Activated T-cell treated with anti-CD3 and anti-CD28 coated beads, Interleukin-2, amount 50 U/mL, for 72 hours (primary cell): ENCODE data around the gene KLHL10. TPM values are rescaled to one million over a fixed set of nuclear protein-coding genes. Genes with fewer than 3 reads are reported as not detected.
"Not testable (repeated sequence)": the region's sequence is repeated elsewhere in the genome, so short reads cannot be mapped to it uniquely, and the experiment has no call there.

Experiments used
- ATAC-seq, 2 donors: fragments of 150-1000 bp; cut with Tn5 transposase; replicated peaks in 1 of 2; 2 replicates each; pipeline ENCODE4 v1.10.0; 2021; ENCODE audit warnings: moderate library complexity in 2 of 2, mild to moderate bottlenecking in 1 of 2
- DNase-seq, 2 donors: peaks; one replicate each; pipeline ENCODE4 v3.0.0; 2021 to 2022; ENCODE audit warnings: mixed read lengths in 1 of 2
- H3K27ac Mint-ChIP-seq: one replicate; pipeline ENCODE4 v1.8.0; 2022; ENCODE audit warnings: mild to moderate bottlenecking, moderate library complexity, mixed read lengths
- H3K27me3 Mint-ChIP-seq: one replicate; pipeline ENCODE4 v1.8.0; 2022; ENCODE audit warnings: low read depth, mixed read lengths
- H3K36me3 Mint-ChIP-seq, 2 donors: one replicate each; pipeline ENCODE4 v1.8.0; 2022; ENCODE audit warnings: mixed read lengths in 2 of 2, mild to moderate bottlenecking in 1 of 2; ENCODE audit not compliant: insufficient read depth in 2 of 2
- H3K4me1 Mint-ChIP-seq: one replicate; pipeline ENCODE4 v1.8.0; 2022; ENCODE audit warnings: low read depth, mixed read lengths
- H3K4me3 Mint-ChIP-seq, 2 donors: one replicate each; pipeline ENCODE4 v1.8.0; 2022; ENCODE audit warnings: mild to moderate bottlenecking in 2 of 2, mixed read lengths in 2 of 2, moderate library complexity in 2 of 2
- H3K9me3 Mint-ChIP-seq, 2 donors: one replicate each; pipeline ENCODE4 v1.8.0; 2022; ENCODE audit warnings: mixed read lengths in 2 of 2
- total RNA-seq, 2 donors: library from RNA; stranded (reverse); gene quantifications; one replicate each; pipeline ENCODE4 v1.2.3, GENCODE V29; 2022

The KLHL10 gene
- total RNA-seq, 2 donors from 2014 or later = 0.36 TPM; not detected in 1

GRCh38 chr17:41848788-41849187 is 11.2 kb downstream of the KLHL10 start:
- Mint-ChIP-seq H3K4me3 (no peak overlapping the region), H3K9me3 (no peaks in the 10 kb centered on the region)
- no peak for DNase-seq

DNA sequence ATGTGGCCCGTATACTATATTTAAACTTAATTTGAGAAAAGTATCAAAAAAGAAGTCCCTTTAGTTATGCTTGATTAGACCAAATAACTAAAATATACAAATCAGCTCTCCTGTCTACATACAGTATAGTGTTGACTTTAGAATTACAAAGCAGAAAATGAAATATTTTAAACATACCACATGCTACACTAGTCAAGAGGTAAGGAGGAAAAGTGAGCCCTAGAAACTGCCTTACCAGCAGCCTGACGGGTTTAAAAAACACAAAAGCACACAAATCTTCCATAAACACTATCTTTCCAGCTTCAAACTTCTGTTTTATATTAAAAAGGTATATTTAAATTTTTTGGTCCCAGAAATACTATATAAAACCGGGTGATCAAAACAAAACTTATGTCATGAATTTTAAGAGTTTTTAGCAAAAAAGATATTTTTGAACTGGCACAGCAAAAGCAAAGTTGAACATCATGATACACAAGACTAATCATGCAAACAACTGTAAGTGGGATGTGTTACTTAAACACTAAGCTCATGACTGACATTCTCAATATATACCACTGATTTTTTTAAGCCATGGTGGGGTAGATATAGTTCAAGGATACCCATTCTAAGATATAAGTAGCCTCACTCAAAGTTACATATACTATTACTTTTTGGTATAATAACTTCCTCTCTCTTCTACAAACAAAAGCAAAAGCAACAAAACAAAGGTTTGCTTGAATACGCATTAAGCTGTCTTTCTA is 11.8 kb downstream of the KLHL10 start:
- no peak overlapping the region for H3K27ac Mint-ChIP-seq
- no peaks in the 10 kb centered on the region for H3K9me3 Mint-ChIP-seq
- no peaks in the 10 kb centered on the region for H3K27me3 Mint-ChIP-seq
- ATAC-seq (no peak), DNase-seq (no peak)
- peaks cover 2 to 6% of the 10 kb centered on the region in 2 donors for H3K36me3 Mint-ChIP-seq
- H3K4me3 Mint-ChIP-seq = no peak overlapping the region
- peaks cover 42% of the 10 kb centered on the region for H3K4me1 Mint-ChIP-seq

More at GRCh38 chr17:41848788-41849187, 11.2 kb downstream of the KLHL10 start:
- H3K36me3 Mint-ChIP-seq = peaks cover 2 to 5% of the 10 kb centered on the region in 2 donors
- peaks cover 41% of the 10 kb centered on the region for H3K4me1 Mint-ChIP-seq
- no peak overlapping the region for H3K27ac Mint-ChIP-seq
- H3K27me3 Mint-ChIP-seq = no peaks in the 10 kb centered on the region
- ATAC-seq = no peak

DNA sequence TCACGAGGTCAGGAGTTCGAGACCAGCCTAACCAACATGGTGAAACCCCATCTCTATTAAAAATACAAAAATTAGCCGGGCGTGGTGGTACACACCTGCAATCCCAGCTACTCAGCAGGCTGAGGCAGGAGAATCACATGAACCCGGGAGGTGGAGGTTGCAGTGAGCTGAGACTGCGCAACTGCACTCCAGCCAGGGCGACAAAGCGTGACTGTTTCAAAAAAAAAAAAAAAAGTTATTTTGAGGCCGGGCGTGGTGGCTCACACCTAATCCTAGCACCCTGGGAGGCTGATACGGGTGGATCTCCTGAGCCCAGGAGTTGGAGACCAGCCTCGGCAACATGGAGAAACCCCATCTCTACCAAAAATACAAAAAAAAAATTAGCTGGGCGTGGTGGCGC is 13.8 kb downstream of the KLHL10 start:
- not testable (repeated sequence) for DNase-seq, ATAC-seq, H3K36me3 Mint-ChIP-seq, H3K4me3 Mint-ChIP-seq, H3K27me3 Mint-ChIP-seq, H3K9me3 Mint-ChIP-seq, H3K27ac Mint-ChIP-seq
- H3K4me1 Mint-ChIP-seq = peaks cover 42% of the 10 kb centered on the region

GRCh38 chr17:41860254-41860931 is 22.8 kb downstream of the KLHL10 start:
- Mint-ChIP-seq H3K4me1 (peaks cover 21% of the 10 kb centered on the region), H3K27ac (peak overlapping the region; percentile 14), H3K36me3 (no peaks in the 10 kb centered on the region), H3K9me3 (no peaks in the 10 kb centered on the region), H3K4me3 (peak overlapping the region in 1 of 2 donors; percentile 20), H3K27me3 (no peaks in the 10 kb centered on the region)
- ATAC-seq = no peak
- DNase-seq = no peak

GRCh38 chr17:41863074-41863848 is 25.6 kb downstream of the KLHL10 start:
- no peak overlapping the region for H3K27ac Mint-ChIP-seq
- peaks cover 0 to 5% of the 10 kb centered on the region in 2 donors for H3K36me3 Mint-ChIP-seq
- DNase-seq (peak; percentile 54 to 58), ATAC-seq (peak; percentile 44 to 46)
- H3K4me3 Mint-ChIP-seq = no peak overlapping the region
- peaks cover 28% of the 10 kb centered on the region for H3K4me1 Mint-ChIP-seq
- no peaks in the 10 kb centered on the region for H3K27me3 Mint-ChIP-seq
- H3K9me3 Mint-ChIP-seq = no peaks in the 10 kb centered on the region

DNA sequence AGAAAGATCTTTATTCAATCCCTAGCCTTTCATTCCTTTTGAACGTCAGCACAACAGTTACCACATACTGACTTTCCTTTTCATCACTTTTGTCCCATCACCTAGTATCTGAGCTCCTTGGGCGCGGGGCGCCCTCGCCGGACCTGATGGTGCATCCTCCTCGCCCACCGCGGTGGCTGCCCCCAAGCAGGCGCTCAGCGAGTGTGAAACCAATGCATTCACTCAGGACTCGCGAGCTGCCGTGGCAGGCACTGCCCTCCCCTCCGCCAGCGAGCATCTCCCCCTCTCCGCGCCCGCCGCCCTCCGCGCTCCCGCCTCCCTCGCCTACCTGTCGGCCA is 26.8 kb downstream of the KLHL10 start:
- no peaks in the 10 kb centered on the region for H3K27me3 Mint-ChIP-seq
- H3K4me3 Mint-ChIP-seq = no peak overlapping the region
- no peak overlapping the region for H3K27ac Mint-ChIP-seq
- no peaks in the 10 kb centered on the region for H3K9me3 Mint-ChIP-seq
- DNase-seq = no peak
- ATAC-seq = no peak
- peaks cover 0 to 5% of the 10 kb centered on the region in 2 donors for H3K36me3 Mint-ChIP-seq
- peaks cover 35% of the 10 kb centered on the region for H3K4me1 Mint-ChIP-seq

- H3K9me3 Mint-ChIP-seq = no peaks in the 10 kb centered on the region
- peak within 1 kb of the TSS; percentile 62 for H3K27ac Mint-ChIP-seq
- peaks cover 41% of the 10 kb centered on the region for H3K4me1 Mint-ChIP-seq
- H3K4me3 Mint-ChIP-seq = no peak within 1 kb of the TSS
- peaks cover 0 to 5% of the 10 kb centered on the region in 2 donors for H3K36me3 Mint-ChIP-seq
- peak; percentile 88 to 91 for ATAC-seq
- H3K27me3 Mint-ChIP-seq = no peaks in the 10 kb centered on the region
- peak; percentile 91 to 92 for DNase-seq
Observed at GRCh38 chr17:41864836-41865595, 27.4 kb downstream of the KLHL10 start, which contains the start of gene KLHL11. Gene KLHL11, minus strand, starts transcription at chr17:41865423. Its CDS starts 53 bp downstream, at chr17:41865370.

DNA sequence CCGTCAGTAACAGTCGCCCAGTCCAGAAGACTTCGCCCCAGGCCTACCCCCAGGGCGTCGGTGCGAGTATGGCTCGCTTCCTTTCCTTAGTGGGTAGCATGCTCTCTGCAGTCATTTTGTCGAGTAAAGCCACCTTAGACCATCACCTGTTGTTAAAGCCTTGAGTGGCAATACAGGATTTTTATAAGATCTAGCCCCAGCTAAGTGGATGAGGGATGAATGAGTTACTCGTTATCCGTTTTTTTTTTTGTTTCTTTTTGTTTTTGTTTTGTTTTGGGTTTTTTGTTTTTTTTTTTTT is 27.9 kb downstream of the KLHL10 start:
- Mint-ChIP-seq H3K4me3 (no peak overlapping the region), H3K36me3 (peaks cover 0 to 5% of the 10 kb centered on the region in 2 donors), H3K9me3 (no peaks in the 10 kb centered on the region), H3K27ac (peak overlapping the region; percentile 62), H3K4me1 (peaks cover 44% of the 10 kb centered on the region), H3K27me3 (no peaks in the 10 kb centered on the region)
- DNase-seq = no peak
- no peak for ATAC-seq

- H3K4me3 Mint-ChIP-seq = peak overlapping the region; percentile 52 to 66
- peaks cover 3 to 18% of the 10 kb centered on the region in 2 donors for H3K36me3 Mint-ChIP-seq
- H3K27me3 Mint-ChIP-seq = no peaks in the 10 kb centered on the region
- peaks cover 42% of the 10 kb centered on the region for H3K4me1 Mint-ChIP-seq
- DNase-seq (no peak), ATAC-seq (peak; percentile 1 to 11)
- H3K27ac Mint-ChIP-seq = peak overlapping the region; percentile 87
- H3K9me3 Mint-ChIP-seq = no peaks in the 10 kb centered on the region
Observed at GRCh38 chr17:41868568-41868967, 30.9 kb downstream of the KLHL10 start.

DNA sequence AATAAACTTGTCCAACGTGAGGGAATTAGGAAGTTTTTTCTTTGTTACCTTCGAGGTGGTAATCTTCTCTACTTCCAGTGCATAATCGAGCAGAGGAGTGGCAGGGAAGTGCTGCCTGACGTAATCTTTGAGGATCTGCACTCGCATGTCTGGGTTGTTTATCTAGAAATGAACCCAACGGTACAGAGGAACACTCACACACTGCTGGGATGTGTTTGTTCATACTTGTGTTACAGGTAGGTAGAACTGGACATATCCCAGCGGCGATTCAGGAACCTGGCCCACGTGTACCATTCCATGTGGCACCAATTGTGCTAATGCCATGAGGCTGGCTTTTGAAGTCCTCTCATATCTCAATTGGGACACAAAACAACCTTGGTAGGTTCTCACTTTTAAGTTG is 31.8 kb downstream of the KLHL10 start:
- DNase-seq (no peak), ATAC-seq (no peak)
- H3K36me3 Mint-ChIP-seq = peaks cover 3 to 18% of the 10 kb centered on the region in 2 donors
- H3K9me3 Mint-ChIP-seq = no peaks in the 10 kb centered on the region
- H3K27me3 Mint-ChIP-seq = no peaks in the 10 kb centered on the region
- H3K27ac Mint-ChIP-seq = peak overlapping the region; percentile 87
- peaks cover 42% of the 10 kb centered on the region for H3K4me1 Mint-ChIP-seq
- peak overlapping the region; percentile 32 to 66 for H3K4me3 Mint-ChIP-seq

DNA sequence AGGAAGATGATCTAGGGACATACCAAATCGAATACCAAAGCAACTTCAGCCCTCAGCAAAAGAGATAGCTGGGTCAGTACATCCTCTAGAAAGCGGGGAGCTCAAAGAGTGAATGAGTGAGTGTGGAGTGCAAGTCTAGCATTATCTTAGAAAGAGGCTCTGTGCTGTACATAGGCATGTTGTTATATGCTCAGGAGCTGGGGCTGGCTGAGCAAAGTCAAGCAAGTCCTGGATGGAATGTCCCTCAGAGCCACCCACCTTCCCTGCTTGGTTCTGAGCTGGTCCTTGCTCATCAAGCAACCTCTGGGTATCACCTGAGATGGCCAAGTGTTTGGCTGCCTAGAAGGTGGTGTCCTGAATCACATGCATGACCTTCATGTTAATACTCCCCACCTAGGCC is 32.5 kb downstream of the KLHL10 start:
- no peak for ATAC-seq
- Mint-ChIP-seq H3K4me3 (peak overlapping the region in 1 of 2 donors; percentile 66), H3K36me3 (peaks cover 3 to 20% of the 10 kb centered on the region in 2 donors), H3K4me1 (peaks cover 42% of the 10 kb centered on the region), H3K9me3 (no peaks in the 10 kb centered on the region), H3K27me3 (no peaks in the 10 kb centered on the region), H3K27ac (peak overlapping the region; percentile 87)
- DNase-seq = no peak

DNA sequence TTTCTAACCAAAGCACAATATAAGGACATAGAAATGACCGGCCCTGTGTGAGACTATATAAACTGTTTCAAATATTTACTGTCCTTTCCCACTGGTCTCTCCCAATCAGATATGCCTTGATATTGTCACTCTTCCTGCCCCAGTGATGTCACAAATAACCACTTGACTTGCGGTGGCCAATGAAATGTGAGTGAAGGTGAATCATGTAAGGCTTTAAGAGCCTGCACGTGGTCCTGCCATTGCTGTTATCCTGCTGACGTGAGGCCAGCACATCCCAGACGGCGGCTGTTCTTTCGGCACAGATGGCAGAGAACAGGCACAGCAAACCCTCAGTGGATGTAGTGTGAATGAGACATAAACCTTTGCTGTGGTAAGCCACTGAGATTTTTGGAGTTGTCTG is 33.0 kb downstream of the KLHL10 start:
- Mint-ChIP-seq H3K36me3 (peaks cover 3 to 20% of the 10 kb centered on the region in 2 donors), H3K4me1 (peaks cover 39% of the 10 kb centered on the region)
- ATAC-seq = peak in 1 of 2 donors; percentile 17

More for the DNA sequence above, 33.0 kb downstream of the KLHL10 start:
- DNase-seq = no peak
- Mint-ChIP-seq H3K9me3 (no peaks in the 10 kb centered on the region), H3K4me3 (peak overlapping the region in 1 of 2 donors; percentile 10), H3K27me3 (no peaks in the 10 kb centered on the region), H3K27ac (peak overlapping the region; percentile 84)
